OCI-LY7 (cell line): ENCODE data around the gene ZBTB8OS. TPM values are rescaled to one million over a fixed set of nuclear protein-coding genes. Genes with fewer than 3 reads are reported as not detected.

Source experiments
- BruUV-seq: library from RNA; stranded (reverse); fragments of 400-500 nt; replicated peaks from 2 replicates; lab custom pipeline; 2021; lab: Mats Ljungman, UMichigan
- CTCF ChIA-PET: fragments of 300-600 bp; sonication (Branson Sonifier 250); formaldehyde crosslinking; loops from one replicate; lab custom pipeline; 2022; ENCODE audit warnings: antibody characterized with exemption; ENCODE audit not compliant: unreplicated experiment; lab: Charles Lee
- POLR2A ChIA-PET: fragments of 300-600 bp; sonication (Branson Sonifier 250); formaldehyde crosslinking; loops from one replicate; lab custom pipeline; 2022; ENCODE audit warnings: antibody characterized with exemption; lab: Charles Lee
- DNase-seq: peaks from one replicate; pipeline ENCODE4 v3.0.0-alpha.2; 2015; ENCODE audit warnings: low spot score
- H2AFZ ChIP-seq: fragments of 200-600 bp; sonication (generic), shearing (Covaris generic); 2 replicates; pipeline ENCODE4 v1.6.1; 2014; ENCODE audit warnings: mild to moderate bottlenecking, antibody characterized with exemption, low read length, moderate library complexity
- H3K27ac ChIP-seq: fragments of 200-600 bp; sonication (generic); 2 replicates; pipeline ENCODE4 v1.5.1; 2014; ENCODE audit warnings: mixed run types, low read depth, mild to moderate bottlenecking, moderate library complexity, low read length, inconsistent platforms; ENCODE audit not compliant: poor library complexity, severe bottlenecking
- H3K36me3 ChIP-seq: fragments of 200-600 bp; sonication (generic); 2 replicates; pipeline ENCODE4 v1.6.1; 2014; ENCODE audit warnings: mild to moderate bottlenecking, antibody characterized with exemption, low read length, moderate library complexity, mixed read lengths; ENCODE audit not compliant: insufficient read depth
- H3K4me1 ChIP-seq: fragments of 200-600 bp; sonication (generic); 2 replicates; pipeline ENCODE4 v1.5.1; 2014; ENCODE audit warnings: mild to moderate bottlenecking, low read length; ENCODE audit not compliant: insufficient read depth, poor library complexity, severe bottlenecking
- H3K4me2 ChIP-seq: fragments of 200-600 bp; sonication (generic); 2 replicates; pipeline ENCODE4 v1.6.1; 2014; ENCODE audit warnings: mild to moderate bottlenecking, low read length
- H3K4me3 ChIP-seq: fragments of 200-600 bp; sonication (generic); 2 replicates; pipeline ENCODE4 v1.5.1; 2014; ENCODE audit warnings: mild to moderate bottlenecking, low read depth, low read length; ENCODE audit not compliant: poor library complexity, severe bottlenecking
- H3K79me2 ChIP-seq: fragments of 200-600 bp; sonication (generic); 2 replicates; pipeline ENCODE4 v1.6.1; 2016; ENCODE audit warnings: low read depth, mild to moderate bottlenecking, low read length, moderate library complexity, mixed read lengths; ENCODE audit not compliant: insufficient read depth
- H3K9me2 ChIP-seq: fragments of 200-600 bp; sonication (generic); 2 replicates; pipeline ENCODE4 v1.6.1; 2016; ENCODE audit warnings: mild to moderate bottlenecking, low read length, mixed read lengths; ENCODE audit not compliant: insufficient read depth
- H3K9me3 ChIP-seq: fragments of 200-600 bp; sonication (generic); 2 replicates; pipeline ENCODE4 v1.6.1; 2014; ENCODE audit warnings: mild to moderate bottlenecking, mixed run types, low read length, mixed read lengths
- H4K20me1 ChIP-seq: fragments of 200-600 bp; sonication (generic); 2 replicates; pipeline ENCODE4 v1.6.1; 2014; ENCODE audit warnings: mild to moderate bottlenecking, antibody characterized with exemption, low read length, moderate library complexity, mixed read lengths; ENCODE audit not compliant: insufficient read depth
- EZH2phosphoT487 ChIP-seq: fragments of 200-600 bp; sonication (generic); IDR thresholded peaks from 2 replicates; pipeline ENCODE4 v1.6.1; 2018; ENCODE audit warnings: low read depth, borderline replicate concordance, mild to moderate bottlenecking, mixed run types, antibody characterized with exemption, low read length, moderate library complexity, mixed read lengths
- intact Hi-C: fragments of 100-400 bp; cut with micrococcal nuclease; formaldehyde crosslinking; loops from one replicate; pipeline ENCODE4 v1.10.0; 2022; ENCODE audit not compliant: unreplicated experiment
- total RNA-seq, 2 experiments: library from RNA; depleted of rRNA in 1 of 2; stranded (reverse); fragments of >200 nt in 1 of 2; shearing (Covaris generic) in 1 of 2; gene quantifications; 2 replicates each; pipeline ENCODE4 v1.2.3, GENCODE V29; 2014 to 2022
- TF ChIP-seq, protein P1 (sequence below): fragments of 200-600 bp; sonication (generic); conservative IDR thresholded peaks from 2 replicates; pipeline ENCODE4 v1.5.1; 2014; ENCODE audit warnings: mild to moderate bottlenecking, antibody characterized with exemption, low read length, moderate library complexity, mixed read lengths

The ZBTB8OS gene
- total RNA-seq, 2 experiments from 2014 or later, result 57.5 to 119 TPM

DNA sequence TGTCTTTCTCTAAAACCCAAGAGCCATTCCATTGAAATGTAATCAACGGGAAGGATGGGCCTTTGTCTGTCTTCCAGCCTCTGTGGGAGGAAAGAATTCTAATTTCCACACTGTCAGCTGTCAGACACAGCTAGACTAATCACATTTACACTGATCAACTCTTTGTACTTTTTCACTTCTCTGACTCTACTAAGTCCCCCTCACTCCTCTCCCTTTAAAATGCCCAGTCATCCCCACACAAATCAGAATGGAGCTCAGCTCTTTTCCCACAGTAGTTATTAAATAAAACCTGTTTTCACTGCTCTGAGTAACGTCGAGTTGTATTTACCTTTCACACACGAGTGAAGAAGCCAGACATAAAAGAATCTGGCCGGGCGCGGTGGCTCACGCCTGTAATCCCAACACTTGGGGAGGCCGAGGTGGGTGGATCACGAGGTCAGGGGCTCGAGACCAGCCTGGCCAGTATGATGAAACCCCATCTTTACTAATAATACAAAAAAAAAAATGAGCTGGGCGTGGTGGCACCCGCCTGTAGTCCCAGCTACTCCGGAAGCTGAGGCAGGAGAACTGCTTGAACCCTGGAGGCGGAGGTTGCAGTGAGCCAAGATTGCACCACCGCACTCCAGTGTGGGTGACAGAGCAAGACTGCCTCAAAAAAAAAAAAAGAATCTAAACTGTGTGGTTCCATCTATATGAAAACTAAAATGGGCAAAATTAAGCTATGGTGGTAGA is 13.3 kb downstream of the ZBTB8OS start:
- no peak overlapping the region for H3K4me3 ChIP-seq
- peaks cover 95% of the 10 kb centered on the region for H3K79me2 ChIP-seq
- intact Hi-C loops, result no loop called here
- POLR2A ChIA-PET, result interaction anchor here (0.7 to 1.3 kb wide), 2 partner anchors 8 to 23 kb away, joined by 3 read pairs; no protein-coding TSS in a partner anchor
- no peak overlapping the region for H2AFZ ChIP-seq
- H3K9me3 ChIP-seq, result no peaks in the 10 kb centered on the region
- H3K9me2 ChIP-seq, result no peaks in the 10 kb centered on the region
- TF ChIP-seq, protein P1, sequence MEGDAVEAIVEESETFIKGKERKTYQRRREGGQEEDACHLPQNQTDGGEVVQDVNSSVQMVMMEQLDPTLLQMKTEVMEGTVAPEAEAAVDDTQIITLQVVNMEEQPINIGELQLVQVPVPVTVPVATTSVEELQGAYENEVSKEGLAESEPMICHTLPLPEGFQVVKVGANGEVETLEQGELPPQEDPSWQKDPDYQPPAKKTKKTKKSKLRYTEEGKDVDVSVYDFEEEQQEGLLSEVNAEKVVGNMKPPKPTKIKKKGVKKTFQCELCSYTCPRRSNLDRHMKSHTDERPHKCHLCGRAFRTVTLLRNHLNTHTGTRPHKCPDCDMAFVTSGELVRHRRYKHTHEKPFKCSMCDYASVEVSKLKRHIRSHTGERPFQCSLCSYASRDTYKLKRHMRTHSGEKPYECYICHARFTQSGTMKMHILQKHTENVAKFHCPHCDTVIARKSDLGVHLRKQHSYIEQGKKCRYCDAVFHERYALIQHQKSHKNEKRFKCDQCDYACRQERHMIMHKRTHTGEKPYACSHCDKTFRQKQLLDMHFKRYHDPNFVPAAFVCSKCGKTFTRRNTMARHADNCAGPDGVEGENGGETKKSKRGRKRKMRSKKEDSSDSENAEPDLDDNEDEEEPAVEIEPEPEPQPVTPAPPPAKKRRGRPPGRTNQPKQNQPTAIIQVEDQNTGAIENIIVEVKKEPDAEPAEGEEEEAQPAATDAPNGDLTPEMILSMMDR, result no peak
- TF ChIP-seq EZH2phosphoT487, result no peak
- H4K20me1 ChIP-seq, result no peaks in the 10 kb centered on the region
- no TSS peak for BruUV-seq
- peaks cover 77% of the 10 kb centered on the region for H3K36me3 ChIP-seq
- no peak overlapping the region for H3K4me2 ChIP-seq
- DNase-seq, result no peak
- CTCF ChIA-PET, result interaction anchor here (0.6 kb wide), 1 partner anchor 205 kb away, joined by 3 read pairs; no protein-coding TSS in a partner anchor
- H3K4me1 ChIP-seq, result peaks cover 10% of the 10 kb centered on the region
- H3K27ac ChIP-seq, result no peak overlapping the region

DNA sequence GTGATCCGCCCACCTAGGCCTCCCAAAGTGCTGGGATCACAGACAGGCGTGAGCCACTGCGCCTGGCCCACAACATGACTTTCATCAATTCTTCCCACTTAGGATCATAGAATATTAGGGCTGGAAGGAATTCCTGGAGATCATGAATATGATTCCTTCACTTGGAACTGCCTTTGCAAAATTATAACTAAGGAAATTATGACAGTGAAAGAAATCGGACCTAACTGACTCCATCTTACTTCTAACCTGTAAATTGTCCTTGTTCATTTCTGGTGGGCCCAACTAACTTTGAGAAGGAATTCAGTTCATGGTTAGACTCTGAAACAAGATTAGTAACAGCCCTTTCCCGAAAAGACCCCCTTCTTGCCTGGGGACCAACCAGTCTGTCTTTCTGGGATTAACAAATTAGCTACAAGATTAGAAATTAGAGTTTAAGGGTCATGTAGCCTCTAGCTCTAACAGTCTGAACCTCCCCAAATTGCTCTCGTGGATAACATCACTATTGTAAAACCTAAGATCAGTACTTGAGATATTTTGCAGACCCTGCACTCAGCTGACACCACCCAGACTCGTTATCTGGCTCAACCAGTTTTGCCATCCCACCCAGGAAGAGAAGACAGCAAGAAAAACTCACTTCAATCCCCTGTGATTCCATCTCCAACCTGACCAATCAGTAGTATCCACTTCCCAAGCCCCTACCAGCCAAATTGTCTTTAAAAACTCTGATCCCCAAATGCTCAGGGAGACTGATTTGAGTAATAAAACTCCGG is 14.7 kb downstream of the ZBTB8OS start:
- H3K27ac ChIP-seq, result no peak overlapping the region
- no peak overlapping the region for H3K4me2 ChIP-seq
- H3K4me1 ChIP-seq, result peaks cover 17% of the 10 kb centered on the region
- no peaks in the 10 kb centered on the region for H4K20me1 ChIP-seq
- no peak for DNase-seq
- no peak overlapping the region for H3K4me3 ChIP-seq
- POLR2A ChIA-PET, result interaction anchor here (0.6 to 1.3 kb wide), 3 partner anchors 9 to 75 kb away, joined by 3 read pairs; no protein-coding TSS in a partner anchor
- BruUV-seq, result no TSS peak
- H3K79me2 ChIP-seq, result peaks cover 95% of the 10 kb centered on the region
- H3K36me3 ChIP-seq, result peaks cover 82% of the 10 kb centered on the region
- TF ChIP-seq EZH2phosphoT487, result no peak
- TF ChIP-seq, protein P1, result no peak
- H3K9me2 ChIP-seq, result no peaks in the 10 kb centered on the region
- H3K9me3 ChIP-seq, result no peaks in the 10 kb centered on the region
- CTCF ChIA-PET, result no interaction called here
- H2AFZ ChIP-seq, result no peak overlapping the region
- intact Hi-C loops, result no loop called here
